Measurements from ENCODE around the gene ABHD12. TPM values are rescaled to one million over a fixed set of nuclear protein-coding genes. Genes with fewer than 3 reads are reported as not detected.
A peak's percentile ranks its signal among the peaks of the same experiment; 100 is the strongest.

The ABHD12 gene
- total RNA-seq, 2 experiments from 2014 or later, result 13.4 to 17.0 TPM

- POLR2A ChIA-PET, result no interaction called here
- Histone ChIP-seq H3K9me3 (ENCODE audit: control insufficient read depth in 1 of 2, insufficient read depth in 1 of 2, low read length in 2 of 2) (no peaks in the 10 kb centered on the region), H3K4me1 (ENCODE audit: insufficient read depth, low read length) (no peaks in the 10 kb centered on the region), H3K4me3 (ENCODE audit: low read length) (no peak overlapping the region), H3K36me3 (ENCODE audit: insufficient read depth, low read length) (peaks cover 71% of the 10 kb centered on the region), H3K27ac (ENCODE audit: low read depth in 1 of 2, low read length in 2 of 2) (no peak overlapping the region), H3K27me3 (ENCODE audit: control insufficient read depth in 1 of 2, insufficient read depth in 2 of 2, low read length in 2 of 2) (no peaks in the 10 kb centered on the region)
- TF ChIP-seq CTCF (IDR thresholded peaks at IDR 0.05), result no peak
- Mint-ChIP-seq H3K27ac (no peak overlapping the region), H3K9me3 (no peaks in the 10 kb centered on the region), H3K27me3 (no peaks in the 10 kb centered on the region), H3K4me3 (no peak overlapping the region), H3K4me1 (ENCODE audit: low read depth) (peaks cover 4% of the 10 kb centered on the region), H3K36me3 (ENCODE audit: low read depth) (peaks cover 80% of the 10 kb centered on the region)
- DNase-seq (peak in 1 of 14 experiments; percentile 25), ATAC-seq (ENCODE audit: poor library complexity) (no peak)
- intact Hi-C loops (cut with DNase I, micrococcal nuclease), result no loop called here
- CTCF ChIA-PET, result no interaction called here
Observed at GRCh38 chr20:25286917-25287316, 103.7 kb downstream of the ABHD12 start.

- CTCF ChIA-PET, result no interaction called here
- H3K27me3 Mint-ChIP-seq, result no peaks in the 10 kb centered on the region
- no peaks in the 10 kb centered on the region for H3K27me3 ChIP-seq (ENCODE audit: control insufficient read depth in 1 of 2, insufficient read depth in 2 of 2, low read length in 2 of 2)
- no peaks in the 10 kb centered on the region for H3K4me1 ChIP-seq (ENCODE audit: insufficient read depth, low read length)
- ATAC-seq (ENCODE audit: poor library complexity) (no peak), DNase-seq (peak in 1 of 14 experiments; percentile 27)
- no peak overlapping the region for H3K4me3 ChIP-seq (ENCODE audit: low read length)
- intact Hi-C loops (cut with DNase I, micrococcal nuclease), result no loop called here
- POLR2A ChIA-PET, result no interaction called here
- H3K36me3 Mint-ChIP-seq (ENCODE audit: low read depth), result peaks cover 72% of the 10 kb centered on the region
- no peaks in the 10 kb centered on the region for H3K9me3 ChIP-seq (ENCODE audit: control insufficient read depth in 1 of 2, insufficient read depth in 1 of 2, low read length in 2 of 2)
- peaks cover 4% of the 10 kb centered on the region for H3K4me1 Mint-ChIP-seq (ENCODE audit: low read depth)
- no peak for TF ChIP-seq CTCF (IDR thresholded peaks at IDR 0.05)
- H3K36me3 ChIP-seq (ENCODE audit: insufficient read depth, low read length), result peaks cover 70% of the 10 kb centered on the region
- no peak overlapping the region for H3K27ac ChIP-seq (ENCODE audit: low read depth in 1 of 2, low read length in 2 of 2)
- H3K4me3 Mint-ChIP-seq, result no peak overlapping the region
- H3K27ac Mint-ChIP-seq, result no peak overlapping the region
- H3K9me3 Mint-ChIP-seq, result no peaks in the 10 kb centered on the region
Observed at GRCh38 chr20:25285856-25286798, 104.5 kb downstream of the ABHD12 start.

GRCh38 chr20:25285091-25285647 lies 105.5 kb downstream of the ABHD12 start:
- Histone ChIP-seq H3K9me3 (ENCODE audit: control insufficient read depth in 1 of 2, insufficient read depth in 1 of 2, low read length in 2 of 2) (no peaks in the 10 kb centered on the region), H3K27ac (ENCODE audit: low read depth in 1 of 2, low read length in 2 of 2) (no peak overlapping the region), H3K36me3 (ENCODE audit: insufficient read depth, low read length) (peaks cover 70% of the 10 kb centered on the region), H3K4me1 (ENCODE audit: insufficient read depth, low read length) (no peaks in the 10 kb centered on the region), H3K4me3 (ENCODE audit: low read length) (no peak overlapping the region), H3K27me3 (ENCODE audit: control insufficient read depth in 1 of 2, insufficient read depth in 2 of 2, low read length in 2 of 2) (no peaks in the 10 kb centered on the region)
- H3K9me3 Mint-ChIP-seq, result no peaks in the 10 kb centered on the region
- no peak overlapping the region for H3K27ac Mint-ChIP-seq
- CTCF ChIA-PET, result no interaction called here
- DNase-seq (peak in 1 of 14 experiments; percentile 21), ATAC-seq (ENCODE audit: poor library complexity) (no peak)
- POLR2A ChIA-PET, result no interaction called here
- intact Hi-C loops (cut with DNase I, micrococcal nuclease), result no loop called here
- peaks cover 4% of the 10 kb centered on the region for H3K4me1 Mint-ChIP-seq (ENCODE audit: low read depth)
- H3K36me3 Mint-ChIP-seq (ENCODE audit: low read depth), result peaks cover 71% of the 10 kb centered on the region
- no peak overlapping the region for H3K4me3 Mint-ChIP-seq
- H3K27me3 Mint-ChIP-seq, result no peaks in the 10 kb centered on the region
- no peak for TF ChIP-seq CTCF (IDR thresholded peaks at IDR 0.05)
